Kidney epithelial cell (primary cell): ENCODE results near the gene HOXC11. TPM values are rescaled to one million over a fixed set of nuclear protein-coding genes. Genes with fewer than 3 reads are reported as not detected.
A peak's percentile ranks its signal among the peaks of the same experiment; 100 is the strongest.

Experiments used
- DNase-seq: peaks from one replicate; pipeline ENCODE4 v3.0.0-alpha.2; 2010; ENCODE audit warnings: low read depth
- H3K27me3 ChIP-seq: 2 replicates; pipeline ENCODE4 v1.6.0; 2011; ENCODE audit warnings: low read length; ENCODE audit not compliant: control insufficient read depth, insufficient read depth
- H3K36me3 ChIP-seq: 2 replicates; pipeline ENCODE4 v1.5.1; 2011; ENCODE audit warnings: low read length; ENCODE audit not compliant: control insufficient read depth, insufficient read depth
- H3K4me3 ChIP-seq: 2 replicates; pipeline ENCODE4 v1.5.1; 2011; ENCODE audit warnings: low read depth, mild to moderate bottlenecking, control low read depth, low read length
- total RNA-seq: library from RNA; depleted of rRNA; stranded (reverse); fragments of >200 nt; gene quantifications from 2 replicates; pipeline ENCODE4 v1.2.3, GENCODE V29; 2015
- TF ChIP-seq, protein P1 (sequence below): IDR thresholded peaks from 2 replicates; pipeline ENCODE4 v1.5.1; 2011; ENCODE audit warnings: mild to moderate bottlenecking, moderate library complexity, low read length, control low read depth, inconsistent platforms; ENCODE audit not compliant: insufficient read depth, poor library complexity, severe bottlenecking

Gene HOXC11
- total RNA-seq, 1 donor from 2014 or later = 0.58 TPM

DNA sequence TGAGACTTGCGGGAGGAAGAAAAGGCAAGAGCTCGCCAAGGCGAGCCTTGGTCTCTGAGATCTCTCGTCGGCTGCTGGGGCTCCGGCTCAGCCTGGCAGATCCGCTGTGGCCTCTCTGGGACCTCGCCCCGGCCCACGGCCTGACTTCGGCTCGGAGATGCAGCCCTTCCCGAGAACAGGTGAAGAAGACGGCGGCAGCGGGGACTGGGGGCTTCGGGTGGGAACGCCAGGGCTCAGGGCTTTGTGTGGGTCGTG, 21.0 kb downstream of the HOXC11 start:
- TF ChIP-seq, protein P1, sequence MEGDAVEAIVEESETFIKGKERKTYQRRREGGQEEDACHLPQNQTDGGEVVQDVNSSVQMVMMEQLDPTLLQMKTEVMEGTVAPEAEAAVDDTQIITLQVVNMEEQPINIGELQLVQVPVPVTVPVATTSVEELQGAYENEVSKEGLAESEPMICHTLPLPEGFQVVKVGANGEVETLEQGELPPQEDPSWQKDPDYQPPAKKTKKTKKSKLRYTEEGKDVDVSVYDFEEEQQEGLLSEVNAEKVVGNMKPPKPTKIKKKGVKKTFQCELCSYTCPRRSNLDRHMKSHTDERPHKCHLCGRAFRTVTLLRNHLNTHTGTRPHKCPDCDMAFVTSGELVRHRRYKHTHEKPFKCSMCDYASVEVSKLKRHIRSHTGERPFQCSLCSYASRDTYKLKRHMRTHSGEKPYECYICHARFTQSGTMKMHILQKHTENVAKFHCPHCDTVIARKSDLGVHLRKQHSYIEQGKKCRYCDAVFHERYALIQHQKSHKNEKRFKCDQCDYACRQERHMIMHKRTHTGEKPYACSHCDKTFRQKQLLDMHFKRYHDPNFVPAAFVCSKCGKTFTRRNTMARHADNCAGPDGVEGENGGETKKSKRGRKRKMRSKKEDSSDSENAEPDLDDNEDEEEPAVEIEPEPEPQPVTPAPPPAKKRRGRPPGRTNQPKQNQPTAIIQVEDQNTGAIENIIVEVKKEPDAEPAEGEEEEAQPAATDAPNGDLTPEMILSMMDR = no peak
- Histone ChIP-seq H3K27me3 (peaks cover 55% of the 10 kb centered on the region), H3K36me3 (no peaks in the 10 kb centered on the region), H3K4me3 (peak overlapping the region; percentile 52)
- DNase-seq = no peak

GRCh38 chr12:53994264-53995001, 21.5 kb downstream of the HOXC11 start:
- no peaks in the 10 kb centered on the region for H3K36me3 ChIP-seq
- H3K4me3 ChIP-seq = peak overlapping the region; percentile 52
- TF ChIP-seq, protein P1 = no peak
- DNase-seq = no peak
- peaks cover 52% of the 10 kb centered on the region for H3K27me3 ChIP-seq

- DNase-seq = no peak
- peaks cover 55% of the 10 kb centered on the region for H3K27me3 ChIP-seq
- TF ChIP-seq, protein P1 = no peak
- peak overlapping the region; percentile 52 for H3K4me3 ChIP-seq
- H3K36me3 ChIP-seq = no peaks in the 10 kb centered on the region
Measured at GRCh38 chr12:53995002-53995377, 22.1 kb downstream of the HOXC11 start.

DNA sequence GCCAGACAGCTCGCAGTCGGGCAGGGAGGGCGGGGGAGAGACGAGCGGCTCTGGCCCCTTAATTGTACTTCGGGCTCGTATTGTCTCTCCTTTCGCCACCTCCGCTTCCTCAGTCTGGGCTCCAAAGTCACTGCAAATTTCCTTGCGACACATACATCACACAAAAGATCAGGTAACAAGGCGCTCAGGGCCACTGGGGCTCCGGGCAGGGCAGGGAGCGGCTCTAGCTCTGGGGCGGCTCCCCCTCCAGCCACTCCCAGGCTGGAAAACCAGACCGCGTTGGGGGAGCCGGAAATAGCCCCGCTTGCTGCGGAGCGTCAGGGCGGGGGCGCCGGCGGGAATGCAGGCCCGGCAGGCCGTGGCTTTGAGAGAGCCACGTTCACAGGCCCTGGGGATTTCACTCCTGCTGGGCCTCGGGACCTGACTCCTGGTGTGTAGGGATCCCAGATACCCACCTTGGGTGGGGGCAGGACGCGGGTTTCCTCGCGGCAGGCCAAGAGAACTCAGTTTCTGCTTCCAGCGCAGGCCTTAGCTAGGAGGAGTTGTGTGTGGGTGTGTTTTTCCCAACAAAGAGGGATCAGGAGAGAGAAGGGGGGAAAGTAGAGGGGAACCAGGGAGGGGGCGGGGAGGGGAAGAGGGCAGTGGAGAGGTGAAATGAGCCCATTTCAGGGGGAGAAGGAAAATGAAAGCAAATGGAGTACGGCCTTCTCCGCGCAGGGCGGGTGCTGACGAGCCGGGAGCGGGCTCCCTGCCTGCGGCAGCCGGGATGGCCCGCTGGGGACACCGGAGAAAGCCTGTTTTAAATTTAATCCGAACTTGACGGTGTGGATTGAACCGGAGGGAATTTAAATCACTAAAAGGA, 22.7 kb downstream of the HOXC11 start:
- Histone ChIP-seq H3K27me3 (peaks cover 56% of the 10 kb centered on the region), H3K4me3 (peak overlapping the region; percentile 52), H3K36me3 (no peaks in the 10 kb centered on the region)
- TF ChIP-seq, protein P1 = no peak
- DNase-seq = no peak

DNA sequence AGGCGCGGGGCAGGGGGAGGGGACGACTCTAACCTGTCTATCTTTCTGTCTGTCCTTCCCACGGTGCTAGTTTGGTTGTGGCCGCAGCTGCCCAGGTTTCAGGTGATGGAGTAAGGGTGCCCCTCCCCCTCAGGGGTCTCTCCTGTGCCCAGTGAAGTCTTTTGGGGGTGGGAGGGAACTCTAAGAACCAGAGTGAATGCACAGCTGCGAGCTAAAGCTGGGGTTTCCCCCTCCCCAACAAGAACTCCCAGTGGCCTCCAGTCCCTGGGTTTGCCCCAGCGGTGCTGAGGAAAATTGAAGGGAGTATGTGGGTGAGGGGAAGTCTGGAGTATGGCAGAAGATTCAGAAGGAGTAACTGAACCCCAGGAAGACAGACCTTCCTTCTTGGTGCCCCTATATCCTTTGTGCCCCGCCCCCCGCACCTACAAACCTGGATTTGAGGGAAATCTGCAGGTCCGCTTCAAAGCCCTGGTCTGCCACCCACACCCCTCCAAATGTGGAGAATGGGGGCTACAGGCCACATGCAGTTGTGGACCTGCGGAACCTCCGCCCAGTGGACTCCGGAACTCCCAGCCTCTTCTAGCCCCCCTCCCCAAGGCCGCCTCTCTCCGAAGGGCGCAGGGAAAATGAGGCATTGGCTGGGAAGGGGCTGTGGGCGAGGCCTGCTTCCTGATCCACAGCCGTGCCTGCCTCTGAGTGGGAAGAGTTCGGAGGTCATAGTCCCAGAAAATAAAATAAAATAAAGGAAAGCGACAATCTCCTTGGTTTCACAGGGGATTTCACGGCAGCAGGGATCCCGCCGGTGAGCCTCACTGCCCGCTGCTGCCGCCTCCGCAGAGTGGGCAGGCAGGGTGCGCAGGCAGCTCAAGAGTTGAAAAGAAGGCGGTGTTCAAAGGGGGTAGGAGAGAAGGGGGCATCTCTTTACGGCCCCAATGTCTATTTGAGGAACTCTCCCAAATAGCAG, 23.6 kb downstream of the HOXC11 start:
- Histone ChIP-seq H3K27me3 (peaks cover 48% of the 10 kb centered on the region), H3K36me3 (no peaks in the 10 kb centered on the region)

More for the DNA sequence above, 23.6 kb downstream of the HOXC11 start:
- TF ChIP-seq, protein P1 = no peak
- no peak for DNase-seq
- H3K4me3 ChIP-seq = peak overlapping the region; percentile 52
